Activated gamma-delta T cell treated with Interleukin-2 at 50 U/mL for 16 hours (primary cell): ENCODE results near the gene JMJD1C.
"Not testable (repeated sequence)": the region's sequence is repeated elsewhere in the genome, so short reads cannot be mapped to it uniquely, and the experiment has no call there.

ENCODE experiments used
- DNase-seq: peaks from one replicate; pipeline ENCODE4 v3.0.0-alpha.2; 2020

The JMJD1C gene

GRCh38 chr10:63155388-63156020 is 310.3 kb downstream of the JMJD1C start:
- DNase-seq, result no peak

- no peak for DNase-seq
Observed at GRCh38 chr10:63154546-63155387, 311.0 kb downstream of the JMJD1C start.

GRCh38 chr10:63153868-63154545 is 311.8 kb downstream of the JMJD1C start:
- not testable (repeated sequence) for DNase-seq

- DNase-seq, result no peak
Observed at GRCh38 chr10:63150745-63151144, 315.0 kb downstream of the JMJD1C start.

GRCh38 chr10:63146503-63146902 is 319.3 kb downstream of the JMJD1C start:
- DNase-seq, result no peak

- no peak for DNase-seq
Observed at GRCh38 chr10:63145782-63146181, 320.0 kb downstream of the JMJD1C start.

- no peak for DNase-seq
Observed at GRCh38 chr10:63143987-63144386, 321.8 kb downstream of the JMJD1C start.

GRCh38 chr10:63142136-63142535 is 323.6 kb downstream of the JMJD1C start:
- DNase-seq, result no peak

GRCh38 chr10:63140077-63140476 is 325.7 kb downstream of the JMJD1C start:
- no peak for DNase-seq

GRCh38 chr10:63137306-63137705 is 328.5 kb downstream of the JMJD1C start:
- no peak for DNase-seq

- no peak for DNase-seq
Observed at GRCh38 chr10:63133821-63134557, 331.8 kb downstream of the JMJD1C start.

- DNase-seq, result peak; percentile 95
Observed at GRCh38 chr10:63133056-63133820, 332.5 kb downstream of the JMJD1C start, which contains the start of gene NRBF2. TSS of gene NRBF2 (plus strand) at chr10:63133328. CDS start at chr10:63133471, 143 bp downstream.

GRCh38 chr10:63132651-63133055 is 333.1 kb downstream of the JMJD1C start:
- no peak for DNase-seq

GRCh38 chr10:63129888-63130287 is 335.9 kb downstream of the JMJD1C start:
- no peak for DNase-seq

GRCh38 chr10:63128443-63128842 is 337.3 kb downstream of the JMJD1C start:
- no peak for DNase-seq

GRCh38 chr10:63125459-63125858 is 340.3 kb downstream of the JMJD1C start:
- no peak for DNase-seq

GRCh38 chr10:63123727-63124362 is 341.9 kb downstream of the JMJD1C start:
- DNase-seq, result no peak

- DNase-seq, result no peak
Observed at GRCh38 chr10:63120554-63120953, 345.2 kb downstream of the JMJD1C start.

- DNase-seq, result no peak
Observed at GRCh38 chr10:63119041-63119440, 346.7 kb downstream of the JMJD1C start.
